Bronchial epithelial cell (primary cell): ENCODE data around the gene MROH2A. TPM values are rescaled to one million over a fixed set of nuclear protein-coding genes. Genes with fewer than 3 reads are reported as not detected.

Source experiments
- DNase-seq: peaks from one replicate; pipeline ENCODE4 v3.0.0-alpha.2; 2010; ENCODE audit warnings: low read depth
- FAIRE-seq: peaks from 2 replicates; lab custom pipeline; 2011; peaks lifted over from hg19 to GRCh38; lab: Jason Lieb, UNC
- H3K27me3 ChIP-seq: 2 replicates; pipeline ENCODE4 v1.5.1; 2011; ENCODE audit warnings: low read length; ENCODE audit not compliant: control insufficient read depth, insufficient read depth
- H3K36me3 ChIP-seq: 2 replicates; pipeline ENCODE4 v1.5.1; 2011; ENCODE audit warnings: low read length; ENCODE audit not compliant: control insufficient read depth, insufficient read depth
- H3K4me3 ChIP-seq: 2 replicates; pipeline ENCODE4 v1.5.1; 2011; ENCODE audit warnings: mild to moderate bottlenecking, low read depth, low read length, control low read depth
- total RNA-seq: library from RNA; depleted of rRNA; stranded (reverse); fragments of >200 nt; gene quantifications from 2 replicates; pipeline ENCODE4 v1.2.1, GENCODE V29; 2014
- TF ChIP-seq, protein P1 (sequence below): IDR thresholded peaks from 2 replicates; pipeline ENCODE4 v1.5.1; 2011; ENCODE audit warnings: mild to moderate bottlenecking, moderate library complexity, low read length, control low read depth, inconsistent platforms; ENCODE audit not compliant: insufficient read depth, severe bottlenecking

The MROH2A gene
- total RNA-seq, 1 donor from 2014 or later: not detected

DNA sequence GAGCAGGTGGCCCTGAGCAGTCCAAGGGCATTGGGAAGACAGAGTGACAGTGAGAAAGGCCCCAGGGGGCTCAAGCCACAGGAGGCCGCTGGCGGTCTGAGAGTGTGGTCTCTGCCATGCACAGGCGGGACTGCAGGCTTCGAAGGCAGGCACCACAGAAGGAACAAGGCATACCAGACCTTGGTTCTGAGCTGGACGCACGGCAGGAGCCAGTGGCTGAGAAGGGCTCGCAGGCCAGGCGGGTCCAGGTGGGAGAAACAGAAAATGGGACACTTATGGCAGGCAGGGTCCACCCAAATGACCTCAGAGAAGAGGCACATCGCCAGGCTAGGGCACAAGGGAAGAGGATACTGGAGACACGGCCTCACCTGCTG is 61.3 kb downstream of the MROH2A start:
- Histone ChIP-seq H3K36me3 (no peaks in the 10 kb centered on the region), H3K4me3 (no peak overlapping the region), H3K27me3 (no peaks in the 10 kb centered on the region)
- TF ChIP-seq, protein P1, sequence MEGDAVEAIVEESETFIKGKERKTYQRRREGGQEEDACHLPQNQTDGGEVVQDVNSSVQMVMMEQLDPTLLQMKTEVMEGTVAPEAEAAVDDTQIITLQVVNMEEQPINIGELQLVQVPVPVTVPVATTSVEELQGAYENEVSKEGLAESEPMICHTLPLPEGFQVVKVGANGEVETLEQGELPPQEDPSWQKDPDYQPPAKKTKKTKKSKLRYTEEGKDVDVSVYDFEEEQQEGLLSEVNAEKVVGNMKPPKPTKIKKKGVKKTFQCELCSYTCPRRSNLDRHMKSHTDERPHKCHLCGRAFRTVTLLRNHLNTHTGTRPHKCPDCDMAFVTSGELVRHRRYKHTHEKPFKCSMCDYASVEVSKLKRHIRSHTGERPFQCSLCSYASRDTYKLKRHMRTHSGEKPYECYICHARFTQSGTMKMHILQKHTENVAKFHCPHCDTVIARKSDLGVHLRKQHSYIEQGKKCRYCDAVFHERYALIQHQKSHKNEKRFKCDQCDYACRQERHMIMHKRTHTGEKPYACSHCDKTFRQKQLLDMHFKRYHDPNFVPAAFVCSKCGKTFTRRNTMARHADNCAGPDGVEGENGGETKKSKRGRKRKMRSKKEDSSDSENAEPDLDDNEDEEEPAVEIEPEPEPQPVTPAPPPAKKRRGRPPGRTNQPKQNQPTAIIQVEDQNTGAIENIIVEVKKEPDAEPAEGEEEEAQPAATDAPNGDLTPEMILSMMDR: no peak
- FAIRE-seq (peak; percentile 23), DNase-seq (no peak)

DNA sequence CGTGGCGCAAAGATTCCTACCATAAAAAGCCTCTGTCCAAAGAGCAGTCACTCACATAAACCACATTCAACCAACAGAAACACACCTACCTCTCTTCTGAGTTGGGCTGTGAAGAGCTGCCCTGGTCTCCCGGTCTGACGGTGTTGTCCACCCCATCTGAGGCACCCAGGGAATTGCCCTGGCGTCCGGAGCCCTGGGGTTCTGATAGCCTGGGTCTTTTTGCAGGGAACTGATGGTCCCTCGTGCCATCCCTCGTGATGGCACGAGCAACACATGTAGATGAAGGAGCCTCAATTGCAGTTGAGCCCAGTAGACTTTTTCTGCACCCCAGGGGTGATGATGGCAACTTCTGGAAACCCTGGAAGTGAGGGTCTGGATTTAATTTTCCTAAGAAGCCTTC is 62.4 kb downstream of the MROH2A start:
- no peaks in the 10 kb centered on the region for H3K36me3 ChIP-seq
- FAIRE-seq: no peak
- no peak for DNase-seq
- TF ChIP-seq, protein P1: no peak
- no peaks in the 10 kb centered on the region for H3K27me3 ChIP-seq
- H3K4me3 ChIP-seq: no peak overlapping the region

DNA sequence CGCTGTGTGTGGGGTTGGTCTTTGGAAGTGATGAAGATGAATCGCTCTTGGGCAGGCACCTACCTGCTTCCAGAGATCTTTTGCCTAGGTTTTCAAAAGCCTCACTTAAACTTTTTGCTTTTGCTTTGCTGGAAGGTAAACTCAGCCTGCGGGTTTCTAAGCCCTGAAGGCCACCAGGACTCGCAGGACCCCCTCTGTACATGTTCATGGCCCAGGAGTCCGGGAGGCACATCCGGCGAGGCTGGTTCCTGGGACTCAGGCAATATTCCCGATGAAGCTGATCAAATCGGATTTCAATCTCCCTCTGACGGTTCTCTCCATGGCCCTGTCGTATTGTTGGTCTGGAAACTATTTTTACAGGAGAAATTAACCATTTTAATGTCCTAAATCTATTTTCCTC is 63.1 kb downstream of the MROH2A start:
- H3K27me3 ChIP-seq: no peaks in the 10 kb centered on the region
- no peak overlapping the region for H3K4me3 ChIP-seq
- FAIRE-seq (no peak), DNase-seq (no peak)
- no peaks in the 10 kb centered on the region for H3K36me3 ChIP-seq
- TF ChIP-seq, protein P1: no peak

DNA sequence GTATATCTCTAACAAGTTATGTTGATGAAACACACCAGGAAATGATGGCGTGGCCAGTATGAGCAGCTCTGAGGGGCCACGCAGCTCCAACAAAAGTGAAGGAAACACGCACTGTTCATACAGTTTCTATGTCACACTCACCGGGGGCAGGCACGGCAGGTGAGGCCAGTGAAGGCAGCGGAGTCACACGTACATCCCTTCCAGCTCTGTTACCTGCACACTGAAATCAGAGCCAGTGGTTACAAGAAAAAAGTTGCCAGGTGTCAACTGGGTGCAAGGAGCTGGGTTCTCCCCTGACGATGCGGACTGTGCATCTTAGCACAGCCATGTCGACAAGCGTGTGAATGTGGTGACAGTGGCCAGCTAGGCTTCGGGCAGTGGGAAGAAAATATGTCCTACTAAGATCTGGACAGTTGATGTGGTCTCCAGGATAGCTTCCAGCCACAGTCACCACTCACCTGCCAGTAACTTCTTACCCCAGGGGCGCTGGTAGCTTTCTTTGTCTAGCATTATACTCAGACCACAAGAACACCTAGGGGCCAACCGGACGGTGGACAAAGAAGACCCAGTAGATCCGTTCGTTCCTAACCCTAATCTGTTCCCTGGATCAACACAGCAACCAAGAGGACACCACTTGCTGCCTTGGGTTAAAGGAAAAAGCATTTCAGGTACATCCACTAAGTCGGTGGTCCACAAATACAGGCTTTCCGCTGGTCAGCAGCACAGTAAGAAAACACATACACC is 66.1 kb downstream of the MROH2A start:
- TF ChIP-seq, protein P1: no peak
- peaks cover 3% of the 10 kb centered on the region for H3K36me3 ChIP-seq
- no peak for DNase-seq
- no peaks in the 10 kb centered on the region for H3K27me3 ChIP-seq
- H3K4me3 ChIP-seq: no peak overlapping the region
- FAIRE-seq: peak; percentile 58

DNA sequence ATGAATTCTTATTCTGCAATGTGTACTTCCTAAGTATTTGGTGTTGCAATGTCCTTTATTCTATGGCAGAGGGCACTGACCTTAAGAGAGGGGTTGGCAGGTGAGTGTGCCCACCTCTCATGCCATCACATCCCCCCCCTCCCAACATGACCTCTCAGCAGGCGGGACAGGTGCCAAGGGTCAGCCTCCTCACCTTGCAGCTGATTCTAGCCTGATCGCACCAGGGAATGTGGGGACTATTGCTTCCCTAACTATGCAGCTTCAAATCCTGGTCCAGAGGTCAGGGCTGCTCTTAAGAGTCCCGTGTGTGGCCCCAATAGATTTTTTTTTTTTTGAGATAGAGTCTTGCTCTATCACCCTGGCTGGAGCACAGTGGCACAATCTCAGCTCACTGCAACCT is 66.7 kb downstream of the MROH2A start:
- H3K36me3 ChIP-seq: peaks cover 4% of the 10 kb centered on the region
- DNase-seq (no peak), FAIRE-seq (no peak)
- TF ChIP-seq, protein P1: no peak
- no peaks in the 10 kb centered on the region for H3K27me3 ChIP-seq
- H3K4me3 ChIP-seq: no peak overlapping the region
